Effector CD4-positive, alpha-beta T cell (primary cell): ENCODE data around the gene DYNLT1.
"Not testable (repeated sequence)": the region's sequence is repeated elsewhere in the genome, so short reads cannot be mapped to it uniquely, and the experiment has no call there.

Source experiments
- DNase-seq: peaks from one replicate; pipeline ENCODE4 v3.0.0-alpha.2; 2020

DYNLT1 gene

DNA sequence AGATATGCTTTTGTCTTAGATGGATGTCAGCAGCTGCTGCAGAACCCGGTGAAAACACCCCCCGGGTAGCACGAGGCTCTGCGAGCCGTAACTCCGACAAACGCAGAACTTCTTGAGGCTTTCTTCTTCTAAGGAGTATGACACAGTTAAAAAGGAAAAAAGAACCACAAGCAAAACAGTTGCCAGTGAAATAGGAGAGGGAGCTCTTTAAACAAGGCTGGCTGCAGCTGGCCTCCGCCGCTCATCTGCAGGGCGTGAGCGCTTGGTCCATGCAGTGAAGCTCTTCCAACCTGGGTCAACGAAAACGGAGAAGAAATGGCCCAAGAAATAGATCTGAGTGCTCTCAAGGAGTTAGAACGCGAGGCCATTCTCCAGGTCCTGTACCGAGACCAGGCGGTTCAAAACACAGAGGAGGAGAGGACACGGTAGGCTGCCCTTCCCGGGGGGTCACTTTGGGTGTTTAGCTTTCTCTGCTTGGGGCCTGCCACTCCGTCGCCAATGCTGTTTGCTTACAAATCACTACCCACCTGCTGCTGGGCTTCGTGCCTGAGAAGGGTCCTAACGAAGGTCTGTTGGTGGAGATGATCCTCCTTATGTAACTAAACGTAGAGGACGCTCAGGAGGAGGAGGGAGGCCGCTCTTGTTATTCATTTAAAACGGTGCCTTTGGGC is 18.5 kb upstream of the DYNLT1 start:
- DNase-seq, result no peak

DNA sequence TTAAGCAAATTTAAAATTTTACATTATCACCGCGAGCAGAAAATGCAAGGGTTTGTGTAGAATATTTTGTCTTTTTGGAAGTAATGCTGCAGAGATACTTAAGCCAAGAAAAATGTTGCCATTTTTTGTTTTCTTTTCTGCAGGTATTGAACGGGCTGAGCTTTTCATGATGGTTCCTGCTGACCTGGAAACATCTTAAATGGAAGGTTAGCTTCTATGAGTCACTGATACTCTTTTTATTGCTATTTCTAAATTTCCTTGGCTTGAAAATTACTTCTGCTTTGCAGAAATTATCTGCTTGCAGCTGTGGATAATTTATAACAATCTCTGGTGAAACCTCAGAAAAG is 18.0 kb upstream of the DYNLT1 start:
- no peak for DNase-seq

DNA sequence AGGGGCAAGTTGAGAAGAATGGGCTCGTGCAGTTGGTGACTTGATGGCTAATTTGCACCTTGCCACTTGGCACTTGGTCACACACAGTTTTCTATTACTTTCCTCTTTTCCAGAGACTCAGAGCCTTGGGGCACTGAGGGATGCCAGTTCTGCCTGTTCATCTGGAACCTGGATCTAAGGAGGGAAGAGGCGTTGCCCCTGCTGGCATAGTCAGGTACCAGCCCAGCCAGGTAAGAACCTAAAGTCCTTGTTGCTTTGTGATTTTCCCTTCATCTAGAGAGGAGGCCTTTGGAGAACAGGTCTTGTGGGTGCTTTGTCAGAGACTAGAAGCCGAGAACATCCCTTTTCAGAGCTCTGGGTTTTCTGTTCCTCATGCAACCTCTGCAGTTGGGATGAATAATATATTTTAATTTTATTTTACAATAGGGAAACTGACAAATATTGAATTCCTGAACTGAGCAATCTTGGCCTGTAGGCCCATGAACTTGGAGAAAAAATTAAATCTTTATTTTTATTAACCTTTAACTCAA is 16.7 kb upstream of the DYNLT1 start:
- no peak for DNase-seq

DNA sequence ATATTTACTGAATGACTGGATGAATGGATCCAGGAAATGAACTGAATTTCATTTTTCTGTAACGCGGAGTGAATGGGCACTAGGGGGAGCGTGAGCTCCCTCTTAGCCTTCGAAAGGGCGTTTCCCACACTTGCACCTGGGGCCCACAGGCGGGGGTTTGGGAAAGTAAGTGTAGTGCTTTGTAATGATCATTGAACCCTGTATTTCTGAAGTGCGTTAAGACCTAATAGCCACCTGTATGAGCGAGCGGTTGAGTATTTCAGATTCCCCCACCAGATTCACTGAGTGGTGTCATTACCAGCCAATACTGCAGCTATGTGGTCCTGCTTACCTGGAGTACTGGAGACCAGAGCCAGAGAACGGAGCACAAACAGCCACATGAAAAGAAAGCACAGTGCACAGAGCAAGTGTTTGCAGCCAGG is 15.8 kb upstream of the DYNLT1 start:
- DNase-seq, result no peak

DNA sequence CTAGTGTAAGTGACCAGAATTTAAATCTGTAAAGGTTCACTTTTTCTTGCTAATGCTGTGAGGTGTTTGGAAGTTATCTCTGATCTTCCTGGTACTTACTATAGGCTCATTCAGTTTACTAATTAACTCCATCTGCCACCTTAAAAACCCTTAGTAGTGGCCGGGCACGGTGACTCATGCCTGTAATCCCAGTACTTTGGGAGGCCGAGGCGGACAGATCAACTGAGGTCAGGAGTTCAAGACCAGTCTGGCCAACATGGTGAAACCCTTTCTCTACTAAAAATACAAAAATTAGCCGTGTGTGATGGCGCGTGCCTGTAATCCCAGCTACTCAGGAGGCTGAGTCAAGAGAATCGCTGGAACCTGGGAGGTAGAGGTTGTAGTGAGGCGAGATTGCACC is 12.4 kb upstream of the DYNLT1 start:
- DNase-seq, result not testable (repeated sequence)

DNA sequence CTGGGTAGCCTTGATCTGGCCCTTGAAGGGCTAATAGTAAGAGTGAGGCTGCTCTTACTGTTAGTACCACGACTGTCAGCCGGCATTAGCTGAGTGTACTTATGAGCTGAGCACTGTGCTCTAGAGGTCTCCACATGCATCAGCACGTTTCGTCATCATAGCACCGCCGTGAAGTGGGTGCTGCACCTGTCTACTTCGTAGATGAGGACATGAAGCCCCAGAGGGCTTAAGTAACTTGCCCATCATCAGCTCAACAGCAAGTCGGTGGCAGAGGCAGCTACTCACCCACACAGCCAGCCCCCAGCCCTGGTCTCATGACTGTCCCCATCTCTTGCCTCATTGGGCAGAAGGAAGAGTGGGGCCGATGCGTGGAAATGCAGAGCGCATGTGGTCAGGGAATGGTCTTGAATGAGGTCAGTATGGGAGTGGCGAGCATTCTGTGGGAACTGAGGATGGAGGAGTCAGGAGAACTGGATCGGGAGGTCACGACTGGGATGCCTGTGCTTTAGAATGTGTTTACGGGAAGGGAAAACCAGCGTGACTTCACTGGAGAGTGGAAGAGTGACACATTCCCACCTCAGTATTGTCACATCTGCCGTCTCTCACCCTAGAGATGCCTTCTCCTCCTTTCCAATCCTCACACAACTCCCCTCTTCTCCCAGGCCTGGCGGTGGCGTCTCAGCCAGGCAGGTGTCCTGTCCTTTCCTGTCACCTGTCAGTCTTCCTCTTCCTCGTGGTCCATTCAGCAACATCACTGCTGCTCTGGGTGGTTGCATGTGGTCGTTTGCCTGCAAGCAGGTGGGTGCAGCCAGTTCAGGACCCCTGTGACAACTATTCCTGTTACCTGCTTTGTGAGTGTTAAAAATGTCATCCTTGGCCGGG is 11.3 kb upstream of the DYNLT1 start:
- no peak for DNase-seq

DNA sequence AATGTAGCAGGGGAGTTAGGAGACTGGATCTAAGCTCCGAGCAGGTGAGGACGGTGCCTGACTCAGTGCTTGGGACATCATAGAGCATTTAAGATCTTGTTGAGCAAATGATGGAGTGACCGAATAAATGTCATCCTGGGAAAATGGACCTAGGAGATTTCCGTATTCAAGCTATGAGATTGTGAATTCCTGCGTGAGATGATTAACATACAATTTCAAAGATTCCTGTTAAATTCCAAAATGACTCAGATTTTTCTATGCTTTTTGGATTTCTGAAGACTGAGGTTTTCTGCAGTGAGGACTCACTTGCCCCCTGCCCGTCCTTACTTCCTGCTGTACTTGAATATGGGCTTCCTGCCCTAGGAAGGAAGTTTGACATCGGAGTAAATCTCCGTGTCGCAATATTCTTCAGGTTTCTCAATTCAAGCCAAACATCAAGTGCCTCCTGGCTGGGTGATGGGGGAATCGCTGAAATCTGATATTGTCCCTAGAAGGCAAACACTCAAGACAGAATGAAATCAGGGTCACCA is 10.5 kb upstream of the DYNLT1 start:
- DNase-seq, result no peak

DNA sequence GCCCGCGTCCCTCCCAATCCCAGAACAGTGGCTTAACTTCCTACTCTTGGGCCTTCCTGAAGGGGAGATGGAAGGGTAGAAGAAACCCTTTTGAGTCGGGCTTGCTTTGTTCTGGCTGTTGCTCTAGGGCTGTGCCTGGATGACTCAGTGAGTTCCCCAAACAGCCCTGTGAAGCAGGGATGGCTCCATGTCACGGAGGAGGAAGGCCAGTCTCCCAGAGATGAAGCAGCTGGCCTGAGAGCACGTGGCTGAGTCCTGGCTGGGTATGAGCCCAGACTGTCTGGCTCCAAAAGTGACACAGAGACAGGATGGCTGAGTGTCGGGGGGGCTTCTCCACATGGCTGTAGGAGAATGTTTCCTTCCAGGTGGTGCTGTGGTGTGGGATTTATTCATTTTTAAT is 10.0 kb upstream of the DYNLT1 start:
- DNase-seq, result no peak

DNA sequence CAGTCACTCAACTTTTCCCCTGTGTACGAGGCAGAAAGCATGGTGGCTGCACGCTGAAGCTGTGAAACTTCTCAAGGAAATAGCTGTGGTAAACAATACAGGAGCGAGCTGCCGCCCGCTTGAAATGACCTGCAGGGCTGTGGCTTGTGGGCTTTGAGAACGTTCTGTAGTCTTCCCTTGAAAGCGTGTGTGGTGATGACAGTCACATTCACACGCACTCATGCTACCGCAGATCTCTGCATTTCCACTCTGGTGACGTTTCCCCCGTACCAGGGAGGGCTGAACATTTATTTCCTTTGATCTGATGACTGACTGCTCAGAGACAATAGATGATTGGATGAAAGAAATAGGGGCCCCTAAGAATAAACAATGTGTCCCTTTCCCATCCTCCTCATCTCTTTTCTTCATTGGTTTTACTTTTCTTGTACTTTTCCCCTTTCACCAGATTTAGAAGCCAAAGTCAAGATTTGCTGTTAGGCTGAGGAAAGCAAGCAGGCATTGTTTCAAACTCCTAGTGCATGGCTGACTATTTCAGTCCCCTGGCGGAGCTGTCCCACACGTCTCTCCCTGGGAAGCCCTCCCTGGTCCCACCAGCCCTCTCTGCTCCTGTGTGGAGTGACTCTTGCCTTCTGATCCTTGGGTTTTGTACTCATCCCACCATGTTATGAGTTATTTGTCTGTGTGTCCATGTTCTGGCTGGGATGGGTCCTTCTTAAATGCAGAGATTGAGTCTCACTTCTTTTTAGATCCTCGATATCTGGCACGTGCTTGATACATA is 9.2 kb upstream of the DYNLT1 start:
- DNase-seq, result peak; percentile 83

DNA sequence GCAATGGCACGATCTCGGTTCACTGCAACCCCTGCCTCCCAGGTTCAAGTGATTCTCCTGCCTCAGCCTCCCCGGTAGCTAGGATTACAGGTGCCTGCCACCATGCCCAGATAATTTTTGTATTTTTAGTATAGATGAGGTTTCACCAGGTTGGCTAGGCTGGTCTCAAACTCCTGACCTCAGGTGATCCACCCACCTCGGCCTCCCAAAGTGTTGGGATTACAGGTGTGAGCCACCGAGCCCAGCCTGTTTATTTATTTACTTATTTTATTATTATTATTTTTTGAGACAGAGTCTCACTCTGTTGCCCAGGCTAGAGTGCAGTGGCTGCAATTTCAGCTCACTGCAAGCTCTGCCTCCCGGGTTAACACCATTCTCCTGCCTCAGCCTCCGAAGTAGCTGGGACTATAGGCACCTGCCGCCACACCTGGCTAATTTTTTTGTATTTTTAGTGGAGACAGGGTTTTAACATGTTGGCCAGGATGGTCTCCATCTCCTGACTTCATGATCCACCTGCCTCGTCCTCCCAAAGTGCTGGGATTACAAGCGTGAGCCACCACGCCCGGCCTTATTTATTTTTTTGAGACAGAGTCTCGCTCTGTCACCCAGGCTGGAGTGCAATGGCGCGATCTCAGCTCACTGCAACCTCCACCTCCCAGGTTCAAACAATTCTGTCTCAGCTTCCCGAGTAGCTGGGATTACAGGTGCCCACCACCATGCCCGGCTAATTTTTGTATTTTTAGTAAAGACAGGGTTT is 7.6 kb upstream of the DYNLT1 start:
- not testable (repeated sequence) for DNase-seq

DNA sequence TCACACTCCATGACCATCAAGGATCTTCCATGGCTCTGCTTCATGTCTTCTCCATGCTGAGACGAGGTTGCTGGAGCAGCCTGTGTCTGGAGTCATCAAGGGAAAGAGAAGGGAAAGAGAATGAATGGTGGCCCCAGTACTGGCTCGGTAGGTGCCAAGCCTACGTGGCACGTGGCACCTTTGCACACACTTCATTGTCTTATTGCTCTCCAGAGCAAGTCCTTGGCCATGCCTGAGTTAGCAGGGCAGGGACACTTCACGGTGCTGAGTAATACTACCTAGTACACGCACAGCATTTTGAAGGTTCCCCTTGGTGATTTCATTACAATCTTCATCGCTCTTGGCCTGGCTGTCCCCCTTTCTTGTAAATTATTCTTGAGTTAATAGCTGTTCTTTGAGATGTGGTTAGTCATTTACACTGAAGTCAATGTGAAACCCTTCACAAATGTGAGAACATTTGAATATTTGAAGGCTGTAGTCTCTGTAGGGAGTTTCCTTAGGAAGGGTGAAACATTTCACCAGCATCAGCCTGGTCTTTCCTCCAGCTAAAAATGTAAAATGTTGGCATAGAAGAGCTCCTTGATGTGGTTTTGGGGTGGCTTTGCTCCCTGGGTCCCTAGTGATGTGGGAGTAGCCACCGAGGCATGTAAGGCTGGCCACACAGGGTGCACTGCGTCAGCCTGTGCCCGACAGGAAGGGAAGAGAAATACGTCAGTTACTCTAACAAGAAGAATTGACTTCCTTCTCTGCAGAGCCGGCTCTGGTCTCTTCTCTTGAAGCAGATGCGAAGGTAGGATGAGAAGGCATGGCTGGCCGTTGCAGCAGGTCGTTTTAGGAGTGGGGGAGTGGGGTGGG is 5.0 kb upstream of the DYNLT1 start, which contains the start of gene SYTL3:
Gene SYTL3, plus strand, starts transcription at position 766 of the 855 bp plus-strand sequence. CDS start 13,215 bp downstream, outside the sequence.
- peak; percentile 76 for DNase-seq

DNA sequence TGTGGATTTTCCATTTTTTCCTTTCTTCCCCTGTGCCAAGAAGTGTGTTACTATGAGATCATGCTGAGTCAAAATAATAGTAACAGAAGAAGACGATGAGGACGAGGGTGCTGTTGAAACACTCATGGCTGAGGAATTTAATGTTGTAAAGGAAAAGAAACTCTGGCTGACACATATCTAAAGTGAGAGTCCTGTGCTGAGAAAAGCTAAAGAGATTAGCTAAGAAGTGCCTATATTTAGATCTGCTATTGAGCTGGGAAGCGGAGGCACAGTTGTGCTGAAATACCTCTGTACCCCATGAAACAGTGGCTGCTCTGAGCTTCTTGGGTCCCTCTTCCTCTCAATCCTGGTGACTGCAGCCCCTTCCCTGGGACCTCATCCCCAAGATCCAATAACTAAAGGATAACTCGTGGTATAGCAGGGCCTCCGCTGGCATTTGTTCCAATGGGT is 4.2 kb upstream of the DYNLT1 start:
- no peak for DNase-seq

DNA sequence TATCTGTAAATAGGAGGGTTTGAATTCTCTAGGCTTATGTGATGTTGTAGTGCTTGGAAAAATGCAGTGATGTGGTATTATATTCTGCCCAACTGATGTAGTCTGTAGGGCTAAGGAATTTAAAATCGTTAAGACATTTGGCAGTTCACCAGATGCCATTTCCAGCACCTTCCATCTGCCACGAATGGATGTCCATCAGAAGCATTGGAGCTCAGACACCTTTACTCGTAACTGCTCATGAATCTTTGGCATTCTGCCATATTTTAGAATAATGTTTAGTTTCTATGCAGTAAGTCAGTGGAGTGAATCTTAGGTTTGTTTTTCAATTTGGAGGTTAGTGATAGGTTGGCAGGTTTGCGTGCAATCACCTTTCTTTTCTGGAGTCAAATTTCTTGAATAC is 3.0 kb upstream of the DYNLT1 start:
- DNase-seq, result no peak

DNA sequence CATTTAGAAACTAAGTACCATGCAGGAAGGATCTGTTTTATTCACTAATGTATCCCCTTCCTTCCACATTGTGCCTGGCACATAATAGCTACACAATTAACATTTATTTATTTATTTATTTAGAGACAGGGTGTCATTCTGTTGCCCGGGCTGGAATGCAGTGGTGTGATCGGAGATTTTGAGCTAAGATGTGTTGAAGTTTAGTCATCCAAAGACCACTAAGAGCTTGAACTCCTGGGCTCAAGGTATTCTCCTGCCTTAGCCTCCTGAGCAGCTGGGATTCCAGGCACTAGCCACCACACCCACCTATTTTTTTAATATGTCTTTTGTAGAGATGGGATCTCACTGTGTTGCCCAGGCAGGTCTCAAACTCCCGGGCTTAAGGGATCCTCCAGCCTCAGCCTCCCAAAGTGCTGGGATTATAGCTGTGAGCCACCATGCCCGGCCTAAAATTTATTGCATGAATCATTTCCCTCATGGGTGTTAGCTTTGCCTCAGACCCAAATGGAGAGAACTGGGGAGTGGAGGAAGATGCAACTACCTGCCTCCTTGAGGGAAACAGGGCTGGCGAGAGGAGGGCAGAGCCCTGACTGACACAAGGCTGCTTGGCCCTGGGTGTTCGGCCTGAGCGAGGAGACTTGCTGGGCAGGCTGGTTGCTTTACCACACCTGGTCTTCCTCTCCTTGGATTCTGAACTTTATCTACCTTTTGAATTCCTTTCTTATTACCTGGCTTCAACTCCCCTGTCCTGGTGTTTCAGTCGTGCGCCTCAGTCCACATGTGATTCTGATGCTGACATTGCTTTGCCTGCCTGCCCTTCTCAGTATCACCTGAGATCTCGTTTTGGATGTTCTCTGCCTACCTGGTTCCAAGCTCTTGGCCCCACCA is 1.7 kb upstream of the DYNLT1 start:
- no peak for DNase-seq

DNA sequence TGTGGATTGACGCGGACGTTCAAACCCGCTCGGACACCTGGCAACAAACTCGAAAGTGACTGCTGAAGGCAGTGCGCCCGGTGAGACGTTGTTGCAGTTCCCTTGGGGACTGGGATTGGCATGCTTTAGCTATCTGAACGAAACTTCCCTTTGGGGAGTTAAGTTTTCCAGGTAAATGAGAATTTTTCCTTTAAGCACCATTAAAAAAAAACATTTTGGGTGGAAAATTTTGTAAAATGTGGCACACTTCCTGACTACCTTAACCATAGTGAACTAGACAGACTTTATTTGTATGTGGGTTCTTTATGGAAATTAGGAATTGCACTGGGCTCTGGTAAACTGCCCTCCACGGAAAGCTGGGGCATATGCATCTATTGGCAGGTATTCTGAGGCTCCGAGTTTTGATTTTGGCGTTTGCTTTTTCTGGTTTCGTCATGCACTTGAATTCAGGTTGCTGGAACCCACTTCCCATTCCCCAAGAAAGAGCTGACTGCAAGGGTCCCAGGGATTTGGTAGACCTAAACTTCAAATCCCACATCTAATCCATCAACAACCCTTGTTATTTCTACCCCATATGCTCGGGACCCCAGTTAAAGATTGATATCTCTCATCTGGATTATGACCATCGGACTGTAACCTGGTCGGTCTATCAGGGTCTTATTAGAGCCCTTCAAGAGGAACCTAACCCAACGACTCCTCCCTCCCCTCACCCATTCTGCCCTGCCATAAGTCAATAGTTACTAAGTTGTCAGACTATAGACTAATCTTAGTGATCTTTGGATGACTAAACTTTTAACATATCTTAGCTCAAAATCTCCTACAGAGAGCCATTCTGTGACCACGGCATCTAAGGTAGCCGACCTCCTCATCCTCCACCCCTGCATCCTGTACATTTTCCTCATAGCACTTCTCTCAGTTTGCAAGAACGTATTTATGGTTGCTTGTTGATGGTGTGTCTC is 800 bp upstream of the DYNLT1 start:
- no peak for DNase-seq

DNA sequence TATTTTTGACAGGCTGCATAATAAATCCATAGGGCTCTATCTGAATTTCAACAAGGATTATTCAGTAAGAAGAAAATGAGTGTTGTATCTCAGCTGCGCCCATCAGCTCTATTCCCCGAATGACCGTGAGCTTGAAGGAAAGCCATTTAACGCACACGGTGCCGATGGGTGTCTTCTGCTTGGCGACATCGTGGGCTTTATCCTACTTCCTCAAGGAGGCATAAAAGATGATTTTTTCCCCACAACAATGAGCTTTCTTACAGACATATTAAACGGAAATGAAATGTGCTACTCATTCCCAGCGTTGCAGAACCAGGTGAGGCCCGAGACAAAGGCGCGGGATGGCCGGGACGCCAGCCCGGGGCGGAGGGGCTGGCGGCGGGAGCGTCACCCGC is 710 bp downstream of the DYNLT1 start:
- no peak for DNase-seq

DNA sequence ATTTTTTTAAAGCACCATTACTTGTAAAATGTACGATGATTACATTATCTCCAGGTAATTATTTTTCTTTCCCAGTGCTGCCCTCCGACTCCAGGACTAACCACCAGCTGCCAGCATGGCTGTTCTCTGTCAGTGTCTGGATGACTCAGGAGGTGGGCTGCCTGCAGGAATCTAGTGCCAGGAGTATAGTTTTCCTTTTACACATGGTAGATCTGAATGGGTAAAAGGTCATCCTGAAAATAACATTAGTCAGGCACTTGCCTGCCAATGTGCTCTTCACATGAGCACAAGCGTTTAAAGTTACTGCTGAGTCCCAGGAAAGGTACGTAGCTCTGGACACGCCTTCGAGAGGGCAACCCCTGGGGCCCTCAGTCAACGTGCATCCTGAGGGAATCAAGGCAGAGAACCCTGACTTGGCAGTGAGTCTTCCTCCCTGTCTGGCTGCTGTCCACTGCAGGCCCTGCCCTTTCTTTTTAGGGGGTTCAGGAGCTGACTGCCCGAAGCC is 2.4 kb downstream of the DYNLT1 start:
- DNase-seq, result no peak

DNA sequence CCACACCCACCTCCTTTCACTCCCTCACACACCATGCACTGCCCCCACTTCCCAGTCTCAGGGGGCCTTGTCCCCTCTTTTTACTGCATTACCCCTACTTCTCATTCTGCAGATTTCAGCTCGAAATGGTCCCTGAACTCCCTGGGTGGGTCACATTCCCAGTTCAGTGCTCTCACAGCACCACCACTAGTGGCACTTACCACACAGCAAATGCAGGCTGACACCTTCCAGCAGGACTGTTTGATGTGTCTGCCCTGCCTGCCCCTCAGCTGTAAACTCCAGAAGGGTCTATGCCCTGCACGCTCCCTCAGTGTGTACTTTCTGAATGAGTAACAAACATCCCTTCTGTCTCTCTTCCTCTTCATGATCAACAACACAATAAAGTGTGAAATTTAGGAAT is 4.0 kb downstream of the DYNLT1 start:
- no peak for DNase-seq

DNA sequence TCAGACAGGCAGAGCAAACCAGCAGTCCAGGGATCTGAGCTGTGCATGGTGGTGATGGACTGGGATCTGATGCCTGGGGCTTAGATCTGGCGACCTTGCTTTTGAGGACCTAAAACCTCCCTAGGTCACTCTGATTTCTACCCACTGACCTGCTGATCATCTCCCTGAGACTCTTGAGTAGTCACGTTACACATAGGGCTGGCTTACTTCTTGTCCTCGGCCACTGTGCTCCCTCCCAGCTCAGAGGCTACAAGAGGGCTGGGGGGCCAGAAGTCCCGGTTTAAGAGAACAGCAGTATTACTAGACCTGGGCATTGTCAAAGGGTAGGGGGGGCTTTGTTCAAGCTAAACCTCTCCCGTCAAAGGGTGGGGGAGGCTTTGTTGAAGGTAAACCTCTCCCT is 5.5 kb downstream of the DYNLT1 start:
- DNase-seq, result no peak
